MM.1S (cell line): ENCODE measurements around the gene TPM2.

ENCODE experiments used
- DNase-seq: peaks from one replicate; pipeline ENCODE4 v3.0.0-alpha.2; 2015
- H2AFZ ChIP-seq: fragments of 300-600 bp; sonication (generic); 2 replicates; pipeline ENCODE4 v1.6.0; 2016; ENCODE audit warnings: antibody characterized with exemption, low read length
- H3F3A ChIP-seq: fragments of 300-600 bp; sonication (generic); 2 replicates; pipeline ENCODE4 v1.6.1; 2016; ENCODE audit warnings: mild to moderate bottlenecking, antibody characterized with exemption, low read length, moderate library complexity, mixed read lengths; ENCODE audit not compliant: insufficient read depth
- H3K27ac ChIP-seq: fragments of 300-600 bp; sonication (generic); 2 replicates; pipeline ENCODE4 v1.5.1; 2016; ENCODE audit warnings: mild to moderate bottlenecking, low read length
- H3K27me3 ChIP-seq: fragments of 300-600 bp; sonication (generic); replicated peaks from 2 replicates; pipeline ENCODE4 v1.6.0; 2016; ENCODE audit warnings: low read length; ENCODE audit not compliant: insufficient read depth
- H3K36me3 ChIP-seq: fragments of 300-600 bp; sonication (generic); replicated peaks from 2 replicates; pipeline ENCODE4 v1.6.1; 2016; ENCODE audit warnings: mild to moderate bottlenecking, low read length, mixed read lengths; ENCODE audit not compliant: insufficient read depth
- H3K4me1 ChIP-seq: fragments of 300-600 bp; sonication (generic); 2 replicates; pipeline ENCODE4 v1.6.1; 2016; ENCODE audit warnings: low read length, mixed read lengths
- H3K4me2 ChIP-seq: fragments of 300-600 bp; sonication (generic); 2 replicates; pipeline ENCODE4 v1.6.0; 2016; ENCODE audit warnings: low read depth, low read length
- H3K4me3 ChIP-seq: fragments of 300-600 bp; sonication (generic); 2 replicates; pipeline ENCODE4 v1.5.1; 2016; ENCODE audit warnings: low read length, mixed read lengths
- H3K79me2 ChIP-seq: fragments of 300-600 bp; sonication (generic); 2 replicates; pipeline ENCODE4 v1.6.1; 2016; ENCODE audit warnings: mixed run types, low read length, mixed read lengths
- H3K9ac ChIP-seq: fragments of 300-600 bp; sonication (generic); 2 replicates; pipeline ENCODE4 v1.6.1; 2016; ENCODE audit warnings: low read length, mixed read lengths
- H3K9me2 ChIP-seq: fragments of 300-600 bp; sonication (generic); replicated peaks from 2 replicates; pipeline ENCODE4 v1.6.1; 2016; ENCODE audit warnings: mild to moderate bottlenecking, low read length, mixed read lengths; ENCODE audit not compliant: insufficient read depth
- H3K9me3 ChIP-seq: fragments of 300-600 bp; sonication (generic); replicated peaks from 2 replicates; pipeline ENCODE4 v1.6.1; 2016; ENCODE audit warnings: mild to moderate bottlenecking, low read length, mixed read lengths; ENCODE audit not compliant: insufficient read depth
- H4K20me1 ChIP-seq: fragments of 300-600 bp; sonication (generic); 2 replicates; pipeline ENCODE4 v1.6.1; 2016; ENCODE audit warnings: mild to moderate bottlenecking, low read length, moderate library complexity, mixed read lengths; ENCODE audit not compliant: insufficient read depth
- EZH2 ChIP-seq: fragments of 300-600 bp; sonication (generic); optimal IDR thresholded peaks from 2 replicates; pipeline ENCODE3; 2017; ENCODE audit warnings: low read depth, mild to moderate bottlenecking, antibody characterized with exemption, low read length, mixed read lengths
- EZH2phosphoT487 ChIP-seq: fragments of 300-600 bp; sonication (generic); IDR thresholded peaks from 2 replicates; pipeline ENCODE4 v1.6.1; 2018; ENCODE audit warnings: antibody characterized with exemption, low read length
- TF ChIP-seq, protein P1 (sequence below): fragments of 300-600 bp; sonication (generic); IDR thresholded peaks from 2 replicates; pipeline ENCODE4 v1.5.1; 2016; ENCODE audit warnings: antibody characterized with exemption, low read length, mixed read lengths

Gene TPM2

DNA sequence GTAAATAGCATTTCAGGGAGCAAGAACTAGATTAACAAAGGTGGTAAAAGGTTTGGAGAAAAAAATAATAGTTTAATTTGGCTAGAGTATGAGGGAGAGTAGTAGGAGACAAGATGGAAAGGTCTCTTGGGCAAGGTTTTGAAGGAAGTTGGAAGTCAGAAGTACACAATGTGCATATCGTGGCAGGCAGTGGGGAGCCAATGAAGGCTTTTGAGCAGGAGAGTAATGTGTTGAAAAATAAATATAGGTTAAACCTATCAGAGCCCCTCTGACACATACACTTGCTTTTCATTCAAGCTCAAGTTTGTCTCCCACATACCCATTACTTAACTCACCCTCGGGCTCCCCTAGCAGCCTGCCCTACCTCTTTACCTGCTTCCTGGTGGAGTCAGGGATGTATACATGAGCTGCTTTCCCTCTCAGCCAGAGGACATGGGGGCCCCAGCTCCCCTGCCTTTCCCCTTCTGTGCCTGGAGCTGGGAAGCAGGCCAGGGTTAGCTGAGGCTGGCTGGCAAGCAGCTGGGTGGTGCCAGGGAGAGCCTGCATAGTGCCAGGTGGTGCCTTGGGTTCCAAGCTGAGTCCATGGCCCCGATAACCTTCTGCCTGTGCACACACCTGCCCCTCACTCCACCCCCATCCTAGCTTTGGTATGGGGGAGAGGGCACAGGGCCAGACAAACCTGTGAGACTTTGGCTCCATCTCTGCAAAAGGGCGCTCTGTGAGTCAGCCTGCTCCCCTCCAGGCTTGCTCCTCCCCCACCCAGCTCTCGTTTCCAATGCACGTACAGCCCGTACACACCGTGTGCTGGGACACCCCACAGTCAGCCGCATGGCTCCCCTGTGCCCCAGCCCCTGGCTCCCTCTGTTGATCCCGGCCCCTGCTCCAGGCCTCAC, 16.3 kb downstream of the TPM2 start, which contains the start of gene CA9:
TSS of gene CA9 (plus strand) at position 797 of the 893 bp plus-strand sequence. CDS start at position 829, 32 bp downstream.
- no peak for DNase-seq
- H2AFZ ChIP-seq: no peak within 1 kb of the TSS
- no peaks in the 10 kb centered on the region for H3K36me3 ChIP-seq
- H3K27ac ChIP-seq: no peak within 1 kb of the TSS
- no peaks in the 10 kb centered on the region for H4K20me1 ChIP-seq
- TF ChIP-seq EZH2phosphoT487 (no peak), EZH2 (no peak)
- TF ChIP-seq, protein P1, sequence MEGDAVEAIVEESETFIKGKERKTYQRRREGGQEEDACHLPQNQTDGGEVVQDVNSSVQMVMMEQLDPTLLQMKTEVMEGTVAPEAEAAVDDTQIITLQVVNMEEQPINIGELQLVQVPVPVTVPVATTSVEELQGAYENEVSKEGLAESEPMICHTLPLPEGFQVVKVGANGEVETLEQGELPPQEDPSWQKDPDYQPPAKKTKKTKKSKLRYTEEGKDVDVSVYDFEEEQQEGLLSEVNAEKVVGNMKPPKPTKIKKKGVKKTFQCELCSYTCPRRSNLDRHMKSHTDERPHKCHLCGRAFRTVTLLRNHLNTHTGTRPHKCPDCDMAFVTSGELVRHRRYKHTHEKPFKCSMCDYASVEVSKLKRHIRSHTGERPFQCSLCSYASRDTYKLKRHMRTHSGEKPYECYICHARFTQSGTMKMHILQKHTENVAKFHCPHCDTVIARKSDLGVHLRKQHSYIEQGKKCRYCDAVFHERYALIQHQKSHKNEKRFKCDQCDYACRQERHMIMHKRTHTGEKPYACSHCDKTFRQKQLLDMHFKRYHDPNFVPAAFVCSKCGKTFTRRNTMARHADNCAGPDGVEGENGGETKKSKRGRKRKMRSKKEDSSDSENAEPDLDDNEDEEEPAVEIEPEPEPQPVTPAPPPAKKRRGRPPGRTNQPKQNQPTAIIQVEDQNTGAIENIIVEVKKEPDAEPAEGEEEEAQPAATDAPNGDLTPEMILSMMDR: no peak
- H3K9ac ChIP-seq: no peak within 1 kb of the TSS
- H3K9me2 ChIP-seq: no peaks in the 10 kb centered on the region
- no peak within 1 kb of the TSS for H3K4me2 ChIP-seq
- no peaks in the 10 kb centered on the region for H3F3A ChIP-seq
- no peaks in the 10 kb centered on the region for H3K79me2 ChIP-seq
- H3K4me3 ChIP-seq: no peak within 1 kb of the TSS
- peaks cover 15% of the 10 kb centered on the region; the same call in 1 of the 2 replicates for H3K27me3 ChIP-seq
- H3K4me1 ChIP-seq: no peaks in the 10 kb centered on the region
- H3K9me3 ChIP-seq: no peaks in the 10 kb centered on the region

DNA sequence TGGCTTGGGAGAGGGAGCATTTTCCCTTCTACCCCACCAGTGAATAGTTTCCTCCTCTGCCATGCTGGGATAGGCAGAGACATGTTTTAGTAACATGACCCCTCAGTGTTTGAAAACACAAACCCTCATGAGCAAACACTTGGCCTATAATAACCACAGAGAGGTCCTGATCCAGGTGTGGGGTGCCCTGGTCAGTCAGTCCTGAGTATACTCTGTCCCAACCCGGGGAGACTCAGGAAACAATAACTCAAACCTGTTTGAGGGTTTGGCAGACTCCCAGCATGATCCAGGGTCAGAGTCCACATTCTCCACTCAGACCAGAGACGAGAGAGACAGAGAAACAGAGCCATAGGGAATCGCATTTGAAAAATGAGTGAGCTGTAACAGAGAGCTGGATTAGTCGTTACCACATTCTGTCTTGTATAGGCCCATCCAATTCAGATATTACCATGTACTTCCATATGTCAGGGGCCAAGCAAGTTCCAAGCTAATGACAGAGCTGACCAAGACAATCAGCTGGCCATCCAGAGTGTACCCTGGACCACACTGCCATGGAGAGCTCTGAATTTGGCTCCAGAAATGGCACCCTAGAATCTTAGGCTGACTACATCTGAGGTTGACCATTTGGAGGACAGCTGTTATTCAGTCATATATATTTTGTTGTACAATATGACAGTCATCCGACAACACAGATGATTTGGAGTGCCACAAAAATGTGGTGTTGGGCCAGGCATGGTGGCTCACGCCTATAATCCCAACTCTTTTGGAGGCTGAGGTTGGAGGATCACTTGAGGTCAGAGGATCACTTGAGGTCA, 20.2 kb downstream of the TPM2 start:
- H3K79me2 ChIP-seq: no peaks in the 10 kb centered on the region
- H4K20me1 ChIP-seq: no peaks in the 10 kb centered on the region
- no peak overlapping the region for H3K4me2 ChIP-seq
- H3K4me3 ChIP-seq: no peak overlapping the region
- TF ChIP-seq, protein P1: no peak
- TF ChIP-seq EZH2phosphoT487: no peak
- no peak for TF ChIP-seq EZH2
- no peak overlapping the region for H2AFZ ChIP-seq
- H3K36me3 ChIP-seq: no peaks in the 10 kb centered on the region
- H3K4me1 ChIP-seq: peaks cover 1% of the 10 kb centered on the region; the same call in 1 of the 2 replicates
- no peaks in the 10 kb centered on the region for H3K9me3 ChIP-seq
- no peaks in the 10 kb centered on the region for H3K9me2 ChIP-seq
- DNase-seq: no peak
- H3K9ac ChIP-seq: no peak overlapping the region
- no peak overlapping the region for H3K27ac ChIP-seq
- peaks cover 4% of the 10 kb centered on the region; the same call in 1 of the 2 replicates for H3K27me3 ChIP-seq
- peaks cover 5% of the 10 kb centered on the region; the same call in 1 of the 2 replicates for H3F3A ChIP-seq

DNA sequence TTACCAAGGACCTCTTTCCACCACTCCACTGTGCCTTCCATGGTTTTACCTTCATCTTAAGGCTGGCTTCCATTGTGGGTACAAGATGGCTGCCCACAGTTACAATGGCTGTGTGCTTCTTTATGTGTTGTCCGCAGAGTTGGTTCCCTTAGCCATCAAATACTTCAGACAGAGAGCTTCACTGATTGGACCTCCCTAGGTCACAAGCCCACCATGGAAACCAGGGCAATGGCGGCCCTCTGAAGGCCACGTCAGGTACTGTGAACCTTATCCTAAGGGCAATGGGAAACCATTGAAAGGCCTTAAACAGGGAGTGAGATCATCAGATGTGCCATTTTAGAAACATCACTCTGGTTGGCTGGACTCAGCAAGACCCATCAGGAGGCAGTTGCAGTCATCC, 21.8 kb downstream of the TPM2 start:
- H3K27ac ChIP-seq: no peak overlapping the region
- H3K36me3 ChIP-seq: no peaks in the 10 kb centered on the region
- peaks cover 9% of the 10 kb centered on the region for H3K4me1 ChIP-seq
- H3K9ac ChIP-seq: no peak overlapping the region
- H2AFZ ChIP-seq: no peak overlapping the region
- no peak for TF ChIP-seq EZH2phosphoT487
- TF ChIP-seq, protein P1: no peak
- no peak for TF ChIP-seq EZH2
- peaks cover 16% of the 10 kb centered on the region for H3F3A ChIP-seq
- no peaks in the 10 kb centered on the region for H4K20me1 ChIP-seq
- H3K27me3 ChIP-seq: no peaks in the 10 kb centered on the region
- no peaks in the 10 kb centered on the region for H3K9me3 ChIP-seq
- no peak for DNase-seq
- H3K9me2 ChIP-seq: no peaks in the 10 kb centered on the region
- no peak overlapping the region for H3K4me2 ChIP-seq
- H3K79me2 ChIP-seq: no peaks in the 10 kb centered on the region
- no peak overlapping the region for H3K4me3 ChIP-seq
